GDM1 (cell line): ENCODE results near the gene ZNF740.
"Not testable (repeated sequence)": the region's sequence is repeated elsewhere in the genome, so short reads cannot be mapped to it uniquely, and the experiment has no call there.

Experiments used
- DNase-seq: peaks from one replicate; lab custom pipeline; 2025; lab: John Stamatoyannopoulos, UW

ZNF740 gene

GRCh38 chr12:53173085-53173715 lies 7.3 kb upstream of the ZNF740 start:
- no peak for DNase-seq

GRCh38 chr12:53174881-53175491 lies 5.5 kb upstream of the ZNF740 start:
- peak; percentile 44 for DNase-seq

GRCh38 chr12:53176750-53177149 lies 3.8 kb upstream of the ZNF740 start:
- no peak for DNase-seq

GRCh38 chr12:53177447-53177846 lies 3.1 kb upstream of the ZNF740 start:
- not testable (repeated sequence) for DNase-seq

- DNase-seq: not testable (repeated sequence)
Observed at GRCh38 chr12:53178803-53179202, 1.7 kb upstream of the ZNF740 start.

- no peak for DNase-seq
Observed at GRCh38 chr12:53179687-53180219, 769 bp upstream of the ZNF740 start.

GRCh38 chr12:53180931-53181645 lies 566 bp downstream of the ZNF740 start:
- DNase-seq: peak; percentile 83

GRCh38 chr12:53181935-53182334 lies 1.4 kb downstream of the ZNF740 start:
- DNase-seq: no peak

- DNase-seq: peak; percentile 23
Observed at GRCh38 chr12:53182903-53183302, 2.4 kb downstream of the ZNF740 start.

GRCh38 chr12:53184828-53185227 lies 4.3 kb downstream of the ZNF740 start:
- no peak for DNase-seq

- no peak for DNase-seq
Observed at GRCh38 chr12:53185582-53186153, 5.1 kb downstream of the ZNF740 start.

GRCh38 chr12:53186745-53187144 lies 6.2 kb downstream of the ZNF740 start:
- no peak for DNase-seq

- no peak for DNase-seq
Observed at GRCh38 chr12:53187145-53187899, 6.8 kb downstream of the ZNF740 start.

GRCh38 chr12:53190108-53190729 lies 9.7 kb downstream of the ZNF740 start:
- no peak for DNase-seq

GRCh38 chr12:53191096-53191884 lies 10.8 kb downstream of the ZNF740 start:
- no peak for DNase-seq

- DNase-seq: no peak
Observed at GRCh38 chr12:53191885-53192530, 11.5 kb downstream of the ZNF740 start.

GRCh38 chr12:53192531-53193021 lies 12.1 kb downstream of the ZNF740 start:
- no peak for DNase-seq

GRCh38 chr12:53193040-53193439 lies 12.5 kb downstream of the ZNF740 start:
- DNase-seq: no peak

- DNase-seq: no peak
Observed at GRCh38 chr12:53193985-53194716, 13.6 kb downstream of the ZNF740 start.
